Measurements from ENCODE around the gene TCEA3. TPM values are rescaled to one million over a fixed set of nuclear protein-coding genes. Genes with fewer than 3 reads are reported as not detected.

The TCEA3 gene
- polyA plus RNA-seq (ENCODE audit: insufficient read length) = 49.3 TPM
- long read RNA-seq, donor 1, transcript TCEA3-203 (11 exons, 1,559 nt) = major isoform, 10 of 16 reads
- long read RNA-seq, donor 1, partial matches to known transcripts = 5 of 16 reads
- long read RNA-seq, donor 1, other reads (novel, unspliced or antisense) = 0 of 16 reads
- long read RNA-seq, donor 2, transcript TCEA3-203 (11 exons, 1,559 nt) = major isoform, 11 of 12 reads
- long read RNA-seq, donor 2, partial matches to known transcripts = 0 of 12 reads
- long read RNA-seq, donor 2, other reads (novel, unspliced or antisense) = 0 of 12 reads
- long read RNA-seq, donor 3, transcript TCEA3-203 (11 exons, 1,559 nt) = major isoform, 10 of 10 reads
- long read RNA-seq, donor 3, partial matches to known transcripts = 0 of 10 reads
- long read RNA-seq, donor 3, other reads (novel, unspliced or antisense) = 0 of 10 reads
- long read RNA-seq, donor 4, partial matches to known transcripts = 0 of 1 reads
- long read RNA-seq, donor 4, other reads (novel, unspliced or antisense) = 0 of 1 reads
- long read RNA-seq, donor 5, transcript TCEA3-203 (11 exons, 1,559 nt) = major isoform, 15 of 21 reads
- long read RNA-seq, donor 5, partial matches to known transcripts = 5 of 21 reads
- long read RNA-seq, donor 5, other reads (novel, unspliced or antisense) = 0 of 21 reads
- long read RNA-seq, donor 6, transcript TCEA3-203 (11 exons, 1,559 nt) = major isoform, 15 of 15 reads
- long read RNA-seq, donor 6, partial matches to known transcripts = 0 of 15 reads
- long read RNA-seq, donor 6, other reads (novel, unspliced or antisense) = 0 of 15 reads
- long read RNA-seq, donor 7, transcript TCEA3-203 (11 exons, 1,559 nt) = major isoform, 13 of 29 reads
- long read RNA-seq, donor 7, partial matches to known transcripts = 16 of 29 reads
- long read RNA-seq, donor 7, other reads (novel, unspliced or antisense) = 0 of 29 reads
- long read RNA-seq, donor 8, transcript TCEA3-203 (11 exons, 1,559 nt) = major isoform, 7 of 8 reads
- long read RNA-seq, donor 8, partial matches to known transcripts = 0 of 8 reads
- long read RNA-seq, donor 8, other reads (novel, unspliced or antisense) = 0 of 8 reads

- DNase-seq = no peak
These were observed at the start of gene TCEA3 for GRCh38 chr1:23424293-23425192. TCEA3 (minus strand) TSS chr1:23424748; CDS start chr1:23424633, 115 bp downstream.

DNA sequence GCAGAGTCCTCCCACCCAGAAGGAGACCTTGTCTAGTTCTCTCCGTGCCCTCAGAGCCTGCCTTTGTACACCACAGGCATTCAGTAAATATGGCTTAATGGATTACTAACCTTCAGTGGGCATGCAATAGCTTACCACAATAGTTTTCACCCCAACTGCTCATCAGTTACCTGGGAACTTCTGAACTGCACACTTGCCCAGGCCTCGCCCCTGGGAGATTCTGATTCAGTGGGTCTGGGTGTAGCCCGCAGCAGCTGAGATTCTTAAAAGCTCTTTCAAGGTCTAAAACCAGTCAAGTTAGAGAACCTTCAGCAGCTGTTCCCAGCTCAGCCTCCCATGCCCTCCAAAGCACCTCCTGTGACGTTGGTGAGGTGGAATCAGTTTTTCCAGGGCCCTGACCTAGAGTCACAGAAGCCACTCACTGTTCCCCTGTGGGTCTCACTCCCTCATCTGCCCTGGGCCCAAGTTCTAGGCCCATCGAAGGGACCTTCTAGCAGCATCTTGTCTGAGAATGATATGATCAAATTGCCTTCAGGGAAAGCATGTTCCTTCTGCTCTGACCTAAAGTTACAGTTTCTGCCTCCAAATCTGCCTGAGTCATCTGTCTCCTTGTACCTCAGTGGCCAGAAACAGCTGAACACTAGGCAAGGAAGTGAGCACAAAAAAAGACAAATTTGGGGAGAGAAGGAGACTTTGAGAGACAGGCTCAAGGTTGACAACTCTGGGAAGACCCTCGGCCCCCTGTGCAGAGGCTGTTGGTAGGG is 48.7 kb upstream of the TCEA3 start:
- no peak for DNase-seq

GRCh38 chr1:23472351-23473036 is 47.9 kb upstream of the TCEA3 start:
- no peak for DNase-seq

- DNase-seq = no peak
These were observed 47.0 kb upstream of the TCEA3 start for GRCh38 chr1:23471473-23472075.

- no peak for DNase-seq
These were observed 45.9 kb upstream of the TCEA3 start for GRCh38 chr1:23470282-23471070.

DNA sequence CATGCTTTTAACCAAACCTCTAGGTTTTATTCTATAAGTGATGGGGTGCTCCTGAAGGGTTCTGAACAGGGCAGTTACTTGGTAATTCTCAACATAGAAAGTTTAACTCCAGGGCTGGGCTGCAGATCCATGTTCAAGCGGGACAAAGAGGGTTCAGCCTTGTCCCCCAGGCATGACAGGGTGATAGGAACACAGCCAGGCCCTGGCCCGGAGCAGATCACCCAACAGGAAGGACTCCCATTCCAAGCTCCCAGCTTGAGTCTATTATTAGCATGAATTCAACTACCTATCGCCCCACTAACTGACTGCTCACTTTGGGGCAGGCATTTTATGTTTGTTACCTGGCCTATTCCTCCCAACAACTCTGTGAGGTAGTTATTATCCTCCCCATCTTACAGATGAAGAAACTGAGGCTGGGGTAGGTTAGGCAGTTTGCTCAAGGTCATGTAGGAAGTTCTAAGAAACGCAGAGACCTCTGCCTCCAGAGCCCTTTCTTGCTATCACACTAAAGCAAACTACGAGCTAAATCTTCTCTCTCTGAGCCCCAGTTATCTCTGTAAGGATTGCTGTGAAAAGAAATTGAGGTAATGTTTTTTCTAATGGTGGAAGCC is 44.9 kb upstream of the TCEA3 start:
- no peak for DNase-seq

DNA sequence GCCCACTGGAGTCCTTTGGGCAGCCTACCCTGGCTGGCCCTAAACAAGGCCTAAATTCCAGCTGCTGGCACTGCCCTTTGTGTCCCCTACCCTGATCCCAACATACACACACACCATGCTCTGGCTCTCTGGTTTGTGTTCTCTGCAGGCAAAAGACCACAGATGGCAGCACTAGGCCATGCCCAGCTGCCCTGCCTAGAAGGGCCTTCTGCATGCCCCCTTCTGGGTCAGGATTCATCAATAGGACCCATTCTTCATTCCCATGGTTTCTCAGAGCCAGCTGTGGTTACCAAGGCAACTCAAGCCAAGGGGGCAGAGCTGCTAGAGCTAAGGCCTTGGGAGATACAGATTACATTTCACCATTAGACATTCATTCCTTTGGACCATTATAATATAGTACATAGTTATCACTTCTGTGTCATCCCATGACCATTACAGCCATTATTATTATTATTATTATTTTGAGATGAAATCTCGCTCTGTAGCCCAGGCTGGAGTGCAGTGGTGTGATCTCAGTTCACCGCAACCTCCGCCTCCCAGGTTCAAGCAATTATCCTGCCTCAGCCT is 42.0 kb upstream of the TCEA3 start:
- DNase-seq = no peak

DNA sequence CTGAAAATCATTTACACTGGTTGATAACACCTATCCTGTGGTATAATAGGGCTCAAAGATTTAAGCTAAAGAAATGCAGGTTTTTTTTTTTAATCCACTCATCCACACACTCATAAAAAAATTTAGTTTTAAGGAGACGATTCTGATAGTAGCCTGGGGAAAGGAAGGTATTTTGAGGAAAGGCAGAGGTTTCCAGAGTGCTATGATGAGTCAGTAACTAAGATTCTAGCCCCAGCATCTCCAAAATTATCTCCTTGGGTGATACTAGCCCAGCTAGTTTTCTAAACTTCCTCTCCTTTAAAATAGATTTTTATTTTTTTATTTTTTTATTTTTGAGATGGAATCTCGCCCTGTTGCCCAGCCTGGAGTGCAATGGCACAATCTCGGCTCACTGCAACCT is 38.7 kb upstream of the TCEA3 start:
- DNase-seq = no peak

DNA sequence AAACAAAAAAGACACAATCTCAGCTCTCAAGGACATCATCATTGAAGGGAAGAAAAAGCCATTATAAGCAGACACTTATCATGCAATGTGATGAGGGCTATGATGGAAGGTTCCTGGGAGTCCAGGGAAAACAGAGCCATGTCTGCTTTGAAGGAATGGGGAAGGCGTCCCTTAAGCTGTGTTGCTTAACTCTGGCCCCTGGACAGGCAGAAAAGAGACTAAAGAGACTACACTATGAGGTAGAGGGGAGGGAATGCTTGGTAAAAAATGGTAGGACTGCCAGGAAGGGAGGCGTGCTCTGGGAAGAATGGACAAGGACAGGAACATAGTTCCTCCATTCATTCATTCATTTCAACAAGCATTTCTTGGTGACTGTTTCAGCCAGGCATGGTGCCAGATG is 38.2 kb upstream of the TCEA3 start:
- no peak for DNase-seq

GRCh38 chr1:23461050-23461449 is 36.5 kb upstream of the TCEA3 start:
- DNase-seq = no peak

- DNase-seq = no peak
These were observed 36.0 kb upstream of the TCEA3 start for GRCh38 chr1:23460519-23460918.

DNA sequence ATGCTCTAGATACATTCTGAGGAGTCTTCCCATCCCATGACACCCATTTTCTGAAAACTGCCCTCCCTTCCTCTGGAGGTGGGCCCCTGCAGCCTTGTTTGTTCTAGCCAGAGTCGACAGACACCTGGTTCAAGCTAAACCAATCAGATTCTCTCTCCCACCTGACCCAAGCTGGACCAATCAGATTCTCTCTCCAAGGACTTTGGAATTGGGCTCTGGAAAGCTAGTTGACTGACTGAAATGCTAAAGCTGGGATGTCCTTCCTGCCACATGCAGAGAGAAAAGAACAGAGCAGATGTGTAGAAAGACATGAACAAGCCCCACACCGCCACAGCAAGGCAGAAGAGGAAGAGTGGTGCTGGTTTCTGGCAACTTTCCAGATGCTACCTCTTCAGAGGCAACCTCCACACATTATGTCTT is 34.8 kb upstream of the TCEA3 start:
- no peak for DNase-seq

- no peak for DNase-seq
These were observed 31.7 kb upstream of the TCEA3 start for GRCh38 chr1:23456226-23456625.

- no peak for DNase-seq
These were observed 29.0 kb upstream of the TCEA3 start for GRCh38 chr1:23453455-23454000.

DNA sequence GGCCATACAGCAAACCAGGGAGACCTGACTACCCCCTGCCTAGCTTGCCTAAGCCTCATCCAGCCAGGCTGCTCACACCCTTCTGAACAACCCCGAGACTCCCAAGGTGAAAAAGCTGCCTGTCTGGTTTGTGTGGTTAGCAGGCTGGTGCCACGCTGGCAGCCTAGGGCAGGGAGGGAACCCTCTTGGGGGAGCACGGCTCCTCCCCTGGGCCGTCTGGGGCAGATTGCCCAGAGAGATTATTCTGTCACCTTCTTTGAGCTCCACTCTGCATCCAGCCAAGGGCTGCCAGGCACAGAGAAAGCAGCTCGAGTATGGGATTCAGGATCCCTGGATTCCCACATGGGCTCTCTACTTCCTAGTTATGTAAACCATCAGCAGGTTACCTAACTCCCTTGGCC is 27.5 kb upstream of the TCEA3 start:
- peak; percentile 44 for DNase-seq

DNA sequence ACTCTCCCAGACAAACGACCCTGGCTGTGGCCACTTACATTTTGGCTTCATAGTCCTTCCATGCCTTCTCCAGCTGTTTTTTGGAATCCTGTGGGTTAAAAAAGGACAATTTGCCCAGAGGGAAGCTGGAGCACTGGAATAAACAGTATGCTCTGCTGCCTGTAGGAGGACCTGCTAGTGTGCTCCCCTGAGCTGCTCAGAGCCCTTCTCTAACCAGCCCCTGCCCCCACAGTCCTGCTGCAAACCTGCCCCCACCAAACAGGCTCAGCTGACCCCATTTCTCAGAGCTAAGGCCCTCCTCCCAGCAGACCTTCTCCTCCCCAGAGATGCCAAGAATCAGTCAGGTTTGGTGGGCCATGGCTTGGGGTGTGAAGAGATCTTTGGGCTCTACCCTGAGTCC is 26.9 kb upstream of the TCEA3 start:
- DNase-seq = no peak

DNA sequence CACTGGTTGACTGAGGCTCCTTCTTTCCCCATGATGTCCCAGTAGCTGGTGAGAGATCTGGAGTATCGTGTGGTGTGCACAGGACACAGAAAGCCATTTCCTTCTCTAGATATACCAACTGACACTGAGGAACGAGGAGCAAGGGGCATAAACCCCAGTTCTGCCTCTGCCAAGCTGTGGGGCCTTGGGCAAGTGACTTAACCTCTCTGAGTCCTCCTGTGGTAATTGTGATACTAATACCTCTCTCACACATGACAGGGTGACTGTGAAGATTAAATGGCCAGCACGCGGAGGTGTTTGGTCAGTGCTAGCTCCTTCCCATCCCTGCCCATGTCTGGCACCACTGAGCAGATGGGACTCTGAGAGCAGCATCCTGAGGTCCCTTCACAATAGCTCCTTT is 26.3 kb upstream of the TCEA3 start:
- no peak for DNase-seq

DNA sequence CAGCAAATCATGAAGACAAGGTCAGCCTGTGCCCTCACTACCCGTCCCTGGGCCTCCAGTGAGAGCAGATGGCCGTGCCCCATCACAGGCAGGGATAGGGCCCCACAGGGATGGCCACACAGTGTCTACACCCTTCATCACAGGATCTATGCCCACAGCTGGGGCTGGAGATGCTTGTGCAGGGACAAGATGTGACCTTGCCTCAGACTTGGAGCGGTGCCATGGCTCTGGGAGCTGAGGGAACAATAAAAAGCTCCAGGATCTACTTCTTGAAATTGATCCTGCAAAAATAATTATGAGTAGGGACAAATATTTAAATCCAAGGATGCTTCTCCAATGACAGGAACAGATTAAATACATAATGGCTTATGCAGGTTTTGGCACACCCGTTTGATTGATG is 25.4 kb upstream of the TCEA3 start:
- no peak for DNase-seq

Measured in left kidney (tissue), 8 donors.